GM04503 (cell line): ENCODE measurements around the gene CD101.

ENCODE experiments used
- DNase-seq: peaks from one replicate; pipeline ENCODE4 v3.0.0-alpha.2; 2012; ENCODE audit warnings: low read depth

The CD101 gene

DNA sequence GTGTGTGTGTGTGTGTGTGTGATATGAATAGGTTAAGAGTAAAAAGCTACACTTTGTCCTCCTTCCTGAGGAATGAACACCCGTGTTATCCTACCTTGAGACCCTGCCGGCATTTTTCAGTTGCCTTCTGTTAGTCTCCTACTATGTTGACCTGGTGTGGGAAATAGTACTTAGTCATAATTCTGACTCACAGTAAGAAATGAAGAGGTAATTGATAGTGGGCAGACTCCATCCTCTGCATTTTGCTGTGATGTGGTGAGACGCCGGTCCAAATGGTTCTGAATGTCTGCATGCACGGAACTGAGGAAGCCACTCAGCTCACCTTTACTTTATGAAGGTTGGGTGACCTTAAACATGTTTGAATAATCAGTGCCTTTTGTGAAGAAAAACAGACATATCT lies 12.6 kb downstream of the CD101 start:
- DNase-seq = no peak

DNA sequence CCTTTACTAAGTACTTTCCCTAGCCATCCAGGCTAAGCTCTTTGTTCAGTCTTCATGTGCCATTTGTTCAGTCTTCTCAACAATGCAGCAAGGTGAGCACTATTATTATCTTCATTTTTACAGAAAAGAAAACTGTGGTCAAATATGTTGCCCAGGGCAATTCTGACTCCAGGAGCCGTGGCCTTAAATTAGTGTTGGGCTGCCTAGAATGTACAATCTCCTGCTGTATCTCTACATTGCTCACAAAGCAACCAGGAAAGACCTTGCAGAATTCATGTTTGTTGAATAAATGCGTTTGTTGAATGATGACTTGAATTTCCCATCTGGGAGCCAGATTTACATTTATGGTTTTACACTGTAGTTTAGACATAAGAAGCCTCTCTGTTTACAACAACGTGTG lies 14.2 kb downstream of the CD101 start:
- DNase-seq = no peak

DNA sequence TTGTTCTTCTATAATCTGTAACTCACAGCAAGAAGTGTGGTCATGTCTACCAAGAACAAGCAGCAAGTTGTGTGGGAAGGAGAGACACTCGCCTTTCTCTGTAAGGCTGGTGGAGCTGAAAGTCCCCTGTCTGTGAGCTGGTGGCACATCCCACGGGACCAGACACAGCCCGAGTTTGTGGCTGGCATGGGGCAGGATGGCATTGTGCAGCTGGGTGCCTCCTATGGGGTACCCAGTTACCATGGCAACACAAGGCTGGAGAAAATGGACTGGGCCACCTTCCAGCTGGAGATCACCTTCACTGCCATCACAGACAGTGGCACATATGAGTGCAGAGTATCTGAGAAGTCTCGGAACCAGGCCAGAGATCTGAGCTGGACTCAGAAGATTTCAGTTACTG lies 15.5 kb downstream of the CD101 start:
- no peak for DNase-seq

DNA sequence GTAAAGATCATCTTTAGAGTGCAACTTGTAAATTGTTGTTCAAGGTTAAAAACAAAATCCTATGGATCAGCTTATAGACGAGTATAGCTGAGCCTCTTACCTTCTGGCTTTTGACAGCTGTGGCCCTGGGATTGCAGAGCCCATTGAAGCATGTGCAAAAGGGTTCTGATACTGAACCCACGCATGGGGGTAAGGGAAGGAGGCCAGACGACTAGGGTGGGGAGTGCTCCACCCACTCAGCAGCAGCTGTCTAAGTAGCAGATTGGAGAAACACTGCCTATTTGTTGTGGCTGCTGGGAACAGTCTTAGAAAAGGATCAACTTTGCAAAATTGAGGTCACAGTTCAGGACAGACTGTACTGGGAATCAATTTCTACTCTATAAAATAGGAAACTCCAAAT lies 16.1 kb downstream of the CD101 start:
- no peak for DNase-seq

DNA sequence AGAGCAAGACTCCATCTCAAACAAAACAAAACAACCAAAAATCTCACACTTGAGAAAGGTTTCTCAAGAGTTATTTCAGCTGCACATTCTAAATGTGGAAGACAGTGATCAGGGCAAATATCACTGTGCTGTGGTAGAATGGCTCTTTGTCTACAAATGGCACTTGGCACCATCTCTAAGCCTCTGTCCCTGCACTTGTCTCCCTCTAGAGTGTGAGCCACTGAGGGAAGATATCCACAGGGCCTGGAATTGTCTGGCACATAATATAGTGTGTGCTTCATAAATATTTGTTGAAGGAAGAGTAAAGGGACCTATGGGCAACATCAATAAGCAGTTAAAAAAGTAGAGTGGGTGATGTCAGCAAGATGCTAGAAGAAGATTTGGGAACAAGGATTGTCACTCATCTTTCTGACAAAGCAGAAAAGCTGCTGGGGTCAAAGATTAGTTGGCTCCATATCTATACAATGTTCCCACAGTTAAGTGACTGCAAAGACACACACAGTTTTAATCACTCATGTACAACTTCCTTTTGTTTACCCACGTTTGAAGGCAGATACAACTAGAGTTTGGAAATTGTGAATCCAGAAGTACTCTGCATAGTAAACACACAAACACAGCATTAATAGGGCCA lies 19.1 kb downstream of the CD101 start:
- DNase-seq = no peak

DNA sequence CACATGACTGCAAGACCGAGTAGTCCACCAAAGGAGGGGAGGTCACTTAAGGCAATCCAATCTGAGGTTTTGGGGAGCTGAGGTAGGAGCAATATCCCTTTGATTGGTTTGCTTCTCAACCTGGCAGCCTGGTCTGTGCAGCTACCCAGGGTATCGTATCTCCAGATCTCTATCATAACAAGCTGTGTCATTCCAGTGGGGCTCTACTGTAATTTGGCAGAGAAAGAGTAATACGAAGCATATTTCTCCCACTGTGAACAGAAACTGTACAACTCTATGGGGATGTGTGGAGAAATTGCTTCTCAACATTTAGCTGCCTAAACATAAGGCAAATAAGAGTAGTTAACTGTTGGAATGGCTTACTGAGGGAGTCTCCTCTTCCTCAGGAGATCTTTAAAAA lies 20.6 kb downstream of the CD101 start:
- DNase-seq = no peak

DNA sequence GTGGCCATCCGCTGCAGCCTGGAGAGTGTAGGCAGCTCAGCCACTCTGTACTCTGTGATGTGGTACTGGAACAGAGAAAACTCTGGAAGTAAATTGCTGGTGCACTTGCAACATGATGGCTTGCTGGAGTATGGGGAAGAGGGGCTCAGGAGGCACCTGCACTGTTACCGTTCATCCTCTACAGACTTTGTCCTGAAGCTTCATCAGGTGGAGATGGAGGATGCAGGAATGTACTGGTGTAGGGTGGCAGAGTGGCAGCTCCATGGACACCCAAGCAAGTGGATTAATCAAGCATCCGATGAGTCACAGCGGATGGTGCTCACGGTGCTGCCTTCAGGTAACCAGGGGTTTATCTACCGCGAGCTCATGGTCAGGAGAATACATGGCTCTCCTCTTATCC lies 24.0 kb downstream of the CD101 start:
- no peak for DNase-seq

DNA sequence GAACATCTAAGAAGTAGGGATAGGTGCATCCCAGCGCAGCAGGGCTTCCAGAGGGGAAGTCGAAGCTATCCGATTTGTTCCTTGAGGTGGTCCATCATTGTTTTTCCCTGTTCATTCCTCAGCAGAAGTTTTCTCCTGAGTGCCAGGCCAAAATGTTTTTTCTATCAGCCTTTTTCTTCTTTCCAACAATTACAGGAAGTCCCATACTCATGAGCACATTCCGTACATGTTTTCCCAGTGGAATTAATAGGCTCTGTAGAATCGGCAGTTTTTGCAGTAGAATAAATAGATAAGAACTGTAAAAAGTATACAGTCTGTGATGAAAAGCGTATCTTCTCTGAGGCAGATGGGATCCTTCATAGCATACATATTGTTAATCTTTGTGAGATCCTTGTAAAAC lies 24.8 kb downstream of the CD101 start:
- DNase-seq = no peak

DNA sequence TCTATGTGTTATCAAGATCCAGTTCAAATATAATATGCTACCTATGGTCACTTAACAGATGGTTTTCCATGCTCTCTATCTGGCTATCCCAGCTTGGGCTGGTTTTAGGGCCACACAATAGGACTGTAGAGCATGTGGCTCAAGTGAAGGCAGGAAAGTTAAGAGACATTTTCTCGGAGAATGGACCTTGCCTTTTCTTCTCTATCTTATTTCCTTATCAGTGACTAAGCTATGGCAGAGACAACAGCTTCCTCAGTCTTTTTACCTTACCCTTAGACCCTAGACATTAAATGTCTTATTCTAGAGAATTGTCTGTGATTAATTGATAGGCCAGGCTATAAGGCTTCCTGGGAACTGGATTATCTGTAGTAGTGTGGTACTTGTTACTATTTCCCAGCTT lies 28.1 kb downstream of the CD101 start:
- DNase-seq = no peak

DNA sequence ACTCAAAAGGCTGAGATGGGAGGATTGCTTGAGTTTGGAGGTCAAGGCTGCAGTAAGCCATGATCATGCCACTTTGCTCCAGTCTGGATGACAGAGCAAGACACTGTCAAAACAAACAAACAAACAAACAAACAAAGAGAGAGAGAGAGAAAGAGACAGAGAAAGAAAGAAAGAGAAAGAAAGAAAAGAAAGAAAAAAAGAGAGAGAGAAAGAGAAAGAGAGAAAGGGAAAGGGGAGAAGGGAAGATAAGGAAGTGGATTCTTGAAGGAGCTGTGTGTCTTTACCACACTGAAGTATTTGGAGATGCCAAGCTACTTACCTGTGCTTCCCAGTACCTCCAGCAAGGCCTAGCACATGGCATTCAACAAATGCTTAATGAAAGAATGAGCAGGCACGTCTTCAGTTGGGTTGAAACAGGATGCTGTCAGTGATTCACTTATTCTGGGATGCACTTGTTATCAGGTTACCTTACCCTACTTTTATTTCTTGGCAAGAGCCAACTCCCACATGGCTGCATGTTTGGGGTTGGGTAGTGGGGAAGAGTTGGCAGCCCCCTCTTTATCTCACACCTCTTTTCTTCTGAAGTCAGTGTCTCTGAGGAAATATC lies 28.8 kb downstream of the CD101 start:
- DNase-seq = no peak

DNA sequence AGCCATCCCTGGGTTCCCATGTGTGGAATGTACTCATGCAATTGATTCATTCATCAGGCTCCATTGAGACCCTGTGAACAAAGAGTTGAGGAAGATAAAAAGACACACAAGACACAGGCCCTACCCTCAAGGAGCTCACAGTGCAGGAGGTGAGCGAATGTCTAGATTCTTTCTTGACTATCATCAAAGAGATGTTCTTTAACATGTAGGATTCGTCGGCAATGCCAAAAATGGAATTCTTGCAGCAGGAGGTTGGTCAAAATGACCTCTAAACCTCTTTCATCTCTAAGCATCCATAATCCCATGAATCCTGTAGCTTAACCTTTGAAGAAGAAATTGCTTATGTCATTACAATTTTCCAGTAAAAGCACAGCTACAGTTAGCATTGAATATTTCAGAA lies 30.7 kb downstream of the CD101 start:
- no peak for DNase-seq

DNA sequence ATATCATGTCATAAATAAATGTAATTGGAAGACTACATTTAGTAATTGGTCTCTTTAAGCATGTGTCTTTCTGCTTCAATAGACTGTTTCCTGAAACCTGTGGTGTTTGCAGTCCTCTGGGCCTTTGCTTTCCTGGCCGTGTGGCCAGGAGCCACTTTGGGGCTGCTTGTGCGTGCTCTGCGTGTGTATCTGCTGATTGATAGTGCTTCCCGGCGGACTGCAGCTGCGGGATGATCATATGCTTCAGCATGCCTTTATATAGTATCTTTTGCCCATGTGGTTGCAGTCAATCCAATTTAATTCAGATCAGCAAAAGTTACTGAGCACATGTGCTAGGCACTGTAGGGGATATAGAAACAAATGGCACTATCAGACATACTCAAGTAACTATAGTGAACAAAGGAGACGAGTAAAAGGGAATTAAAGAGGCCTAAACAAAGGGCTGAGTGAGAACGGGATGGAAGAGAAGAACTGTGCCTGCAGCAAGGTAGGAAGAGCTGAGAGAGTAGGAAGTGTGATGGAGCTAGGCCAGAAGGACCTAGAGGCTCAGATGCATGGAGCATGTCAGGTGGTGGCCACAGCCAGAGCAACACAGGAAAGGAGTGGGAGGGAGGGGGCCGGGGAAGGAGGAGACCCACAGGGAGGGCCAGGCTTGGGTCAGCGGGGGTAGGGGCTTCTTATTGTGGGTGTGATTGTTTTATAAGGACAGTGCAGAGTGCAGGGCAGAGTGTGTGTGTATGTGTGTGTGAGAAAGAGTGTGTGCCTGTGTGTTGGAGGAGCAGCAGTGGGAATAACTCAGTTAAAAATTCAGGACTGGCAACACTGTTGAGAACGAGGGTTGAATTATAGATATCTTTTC lies 31.4 kb downstream of the CD101 start:
- no peak for DNase-seq

DNA sequence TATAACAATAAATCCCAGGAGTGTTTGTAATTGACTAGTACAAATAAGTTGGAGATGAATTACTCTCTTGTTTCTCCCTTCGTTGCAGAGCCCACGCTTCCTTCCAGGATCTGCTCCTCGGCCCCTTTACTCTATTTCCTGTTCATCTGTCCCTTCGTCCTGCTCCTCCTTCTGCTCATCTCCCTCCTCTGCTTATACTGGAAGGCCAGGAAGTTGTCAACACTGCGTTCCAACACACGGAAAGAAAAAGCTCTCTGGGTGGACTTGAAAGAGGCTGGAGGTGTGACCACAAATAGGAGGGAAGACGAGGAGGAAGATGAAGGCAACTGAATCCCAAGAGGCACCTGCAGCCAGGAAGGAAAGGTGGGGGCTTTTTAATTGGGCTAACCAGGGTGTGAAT lies 32.2 kb downstream of the CD101 start:
- no peak for DNase-seq

DNA sequence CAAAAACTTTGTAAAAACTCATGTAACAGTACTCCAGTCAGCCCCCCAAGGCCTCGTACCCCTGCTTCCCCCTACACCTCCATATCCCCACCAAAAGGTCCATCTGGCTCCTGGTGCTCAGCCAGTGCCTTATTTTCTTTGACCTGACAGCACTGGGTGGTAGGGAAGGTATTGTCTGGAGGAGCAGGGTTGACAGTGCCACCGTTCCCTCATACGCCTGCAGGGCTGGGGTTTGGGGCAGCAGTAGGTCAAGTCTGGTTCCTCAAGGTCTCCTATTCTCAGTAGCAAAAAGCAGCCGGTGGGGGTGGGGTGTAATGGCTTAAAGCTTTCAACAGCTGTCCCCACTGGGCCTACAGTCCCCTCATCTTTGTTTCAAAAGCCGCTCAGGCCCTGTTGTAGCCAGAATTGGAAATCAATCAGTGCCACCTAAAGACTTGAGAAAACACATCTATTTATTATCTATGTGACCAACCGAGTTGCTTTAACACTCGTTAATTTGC lies 33.3 kb downstream of the CD101 start:
- no peak for DNase-seq

DNA sequence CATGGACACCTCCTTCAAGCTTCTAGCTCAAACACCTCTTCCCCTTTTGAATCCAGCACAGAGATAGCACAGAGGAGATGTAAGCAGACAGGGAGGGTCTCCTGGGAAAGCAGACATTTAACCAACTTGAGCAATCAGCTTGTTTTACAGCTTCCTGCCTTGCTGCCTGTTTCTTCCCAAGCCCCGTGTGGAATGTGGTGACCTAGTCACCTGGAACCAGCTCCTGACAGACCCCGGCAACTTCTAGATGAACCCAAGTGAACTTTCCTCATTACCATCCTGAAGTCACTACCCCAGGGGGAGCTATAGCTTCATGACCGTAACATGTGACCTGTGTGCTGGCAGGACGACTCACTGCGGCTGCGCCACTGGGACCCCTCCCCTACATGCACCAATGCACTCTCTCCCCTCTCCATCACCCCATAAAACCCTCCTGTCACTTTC lies 34.5 kb downstream of the CD101 start:
- DNase-seq = no peak

DNA sequence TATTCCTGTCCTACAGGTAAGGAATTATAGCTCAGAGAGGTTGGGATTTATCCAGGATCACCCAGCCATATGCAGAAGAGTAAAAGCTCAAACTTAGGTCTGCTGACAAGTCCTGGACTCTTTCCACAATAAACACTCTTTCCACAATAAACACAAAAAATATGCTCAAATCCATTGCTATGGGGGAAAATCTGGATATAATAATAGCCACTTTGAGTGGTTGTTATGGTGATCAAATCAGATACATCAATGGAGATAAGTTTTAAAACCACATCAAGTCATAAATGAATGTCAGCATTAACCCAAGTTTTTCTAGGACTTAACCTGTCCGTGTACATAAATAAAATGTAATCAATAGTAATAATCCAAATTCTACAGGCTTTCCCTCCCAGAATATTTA lies 36.2 kb downstream of the CD101 start:
- no peak for DNase-seq

DNA sequence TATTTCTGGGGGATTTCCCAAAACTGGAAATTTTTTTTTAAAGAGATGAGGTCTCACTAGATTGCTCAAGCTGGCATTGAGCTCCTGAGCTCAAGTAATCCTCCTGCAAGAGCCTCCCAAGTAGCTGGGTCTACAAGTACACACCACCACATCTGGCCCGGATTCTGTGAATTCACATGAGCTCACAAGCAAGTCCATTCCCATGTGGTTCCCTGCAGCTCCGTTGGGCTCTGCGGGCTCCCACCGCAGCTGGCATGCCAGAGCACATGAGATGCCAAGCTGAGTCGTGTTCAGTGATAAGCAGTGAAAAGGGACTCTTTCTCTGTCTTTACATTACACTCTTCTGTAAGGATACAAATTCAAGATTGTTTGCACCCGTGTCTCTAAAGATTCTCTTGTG lies 36.7 kb downstream of the CD101 start:
- DNase-seq = no peak

DNA sequence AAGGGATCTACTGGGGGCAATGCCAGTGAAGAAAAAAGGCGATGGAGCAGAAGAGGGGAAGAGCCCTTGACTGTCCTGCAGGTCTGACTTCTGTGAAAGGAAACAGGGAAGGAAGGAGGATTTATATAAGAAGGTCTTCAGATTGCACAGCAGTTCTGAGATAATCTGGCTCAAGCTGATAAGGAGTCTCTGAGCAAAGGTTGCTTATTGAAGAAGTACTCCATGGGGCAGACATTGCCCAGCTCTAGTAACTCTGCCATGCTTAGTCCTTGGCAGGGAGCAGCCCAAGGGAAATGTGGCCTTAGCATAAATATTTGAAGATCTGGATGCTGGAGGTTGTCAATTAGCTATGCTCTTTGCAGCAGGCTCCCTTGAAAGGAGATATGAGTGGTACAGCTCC lies 42.7 kb downstream of the CD101 start:
- no peak for DNase-seq

DNA sequence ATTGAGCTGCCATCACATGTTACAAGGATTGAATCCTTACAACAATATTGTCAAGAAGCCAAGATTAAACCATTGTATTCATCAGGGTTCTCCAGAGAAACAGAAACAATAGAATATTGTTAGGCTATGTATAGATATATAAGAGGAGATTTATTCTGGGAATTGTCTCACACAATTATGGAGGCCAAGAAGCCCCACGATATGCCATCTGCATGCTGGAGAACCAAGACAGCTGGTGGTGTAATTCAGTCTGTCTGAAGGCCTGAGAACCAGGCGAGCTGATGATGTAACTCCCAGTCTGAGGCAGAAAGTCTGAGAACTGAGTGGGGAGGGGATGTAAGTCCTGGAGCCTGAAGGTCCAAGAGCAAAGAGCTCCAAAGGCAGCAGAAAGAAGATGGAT lies 44.1 kb downstream of the CD101 start:
- no peak for DNase-seq

DNA sequence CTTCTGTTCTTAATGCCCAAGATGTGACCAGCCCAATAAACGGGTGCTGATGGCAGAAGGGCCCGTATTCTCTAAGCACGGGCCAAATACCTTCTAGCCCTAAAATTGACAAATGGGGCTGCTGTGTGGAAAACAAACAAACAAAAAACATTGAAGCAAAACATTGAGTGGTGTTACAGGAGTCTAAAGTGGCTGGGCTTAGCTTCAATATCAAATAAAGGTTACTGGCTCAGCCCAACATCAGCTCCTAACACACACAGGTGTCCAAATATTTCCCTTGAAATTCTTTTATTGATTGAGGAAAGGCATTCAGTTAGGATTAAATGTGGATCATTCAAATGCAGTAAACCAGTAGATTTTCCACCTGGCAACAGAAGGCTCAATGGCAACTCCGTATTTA lies 45.2 kb downstream of the CD101 start:
- DNase-seq = no peak

DNA sequence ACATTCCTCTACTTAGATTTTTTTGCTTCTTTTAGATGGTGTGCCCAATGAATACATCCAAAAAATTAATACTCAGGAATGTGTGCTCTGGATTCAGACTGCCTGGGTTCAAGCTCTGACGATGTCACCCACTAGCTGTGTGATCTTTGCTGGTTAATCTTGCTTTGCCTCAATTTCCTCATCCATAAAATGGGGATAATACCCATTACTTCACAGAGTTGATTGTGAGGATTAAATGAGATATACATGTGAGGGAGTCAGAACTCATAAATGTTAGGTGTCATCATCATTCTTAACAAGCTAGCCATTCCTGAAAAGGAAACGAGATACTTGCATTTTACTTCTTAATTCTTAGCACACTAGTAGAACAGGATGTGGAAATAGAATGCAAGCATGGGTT lies 45.7 kb downstream of the CD101 start:
- DNase-seq = no peak

DNA sequence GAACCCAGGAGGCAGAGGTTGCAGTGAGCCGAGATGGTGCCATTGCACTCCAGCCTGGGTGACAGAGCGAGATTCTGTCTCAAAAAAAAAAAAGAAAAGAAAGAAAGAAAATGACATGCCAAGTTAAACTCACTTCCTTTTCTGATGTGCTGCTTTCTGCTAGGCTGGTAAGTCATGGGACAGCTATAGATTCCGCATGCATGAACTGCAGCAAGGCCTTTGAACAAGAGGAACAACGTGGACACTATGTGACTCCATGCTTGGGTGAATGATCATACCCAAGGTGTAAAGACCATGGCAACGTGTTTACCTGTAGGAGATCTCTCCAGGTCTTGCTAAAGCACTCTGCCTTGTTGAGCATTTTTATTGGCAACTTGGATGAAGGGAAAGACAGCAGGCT lies 48.3 kb downstream of the CD101 start:
- no peak for DNase-seq
